Suprapubic skin (tissue), 3 donors: ENCODE results near the gene INSIG2.

Experiments
- POLR2AphosphoS5 ChIP-seq, 3 donors: sonication (generic); formaldehyde crosslinking; IDR thresholded peaks; one replicate each; pipeline ENCODE4 v1.6.1; 2017; ENCODE audit warnings: antibody characterized with exemption in 3 of 3
- TF ChIP-seq, protein P1 (sequence below), 2 donors: fragments of 200-600 bp in 1 of 2; fragments of 450-650 bp in 1 of 2; sonication (generic) in 1 of 2; IDR thresholded peaks; one replicate each; pipeline ENCODE4 v1.5.1; 2016 to 2019; ENCODE audit warnings: antibody characterized with exemption in 2 of 2, mild to moderate bottlenecking in 1 of 2, moderate library complexity in 1 of 2

DNA sequence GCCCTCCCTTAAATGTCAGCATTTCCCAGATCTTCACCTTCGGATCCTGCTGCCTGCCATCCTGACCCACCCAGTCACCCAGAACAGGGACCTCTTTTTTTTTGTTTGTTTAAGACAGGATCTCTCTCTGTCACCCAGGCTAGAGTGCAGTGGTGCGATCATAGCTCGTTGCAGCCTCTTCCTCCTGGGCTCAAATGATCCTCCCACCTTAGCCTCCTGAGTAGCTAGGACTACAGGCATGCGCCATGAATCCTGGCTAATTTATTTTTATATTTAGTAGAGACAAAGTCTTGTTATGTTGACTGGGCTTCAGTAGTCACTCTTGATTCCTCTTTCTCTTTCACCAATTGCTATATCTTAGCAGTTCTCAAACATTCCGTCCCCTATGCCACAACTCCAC lies 39.0 kb downstream of the INSIG2 start:
- TF ChIP-seq, protein P1, sequence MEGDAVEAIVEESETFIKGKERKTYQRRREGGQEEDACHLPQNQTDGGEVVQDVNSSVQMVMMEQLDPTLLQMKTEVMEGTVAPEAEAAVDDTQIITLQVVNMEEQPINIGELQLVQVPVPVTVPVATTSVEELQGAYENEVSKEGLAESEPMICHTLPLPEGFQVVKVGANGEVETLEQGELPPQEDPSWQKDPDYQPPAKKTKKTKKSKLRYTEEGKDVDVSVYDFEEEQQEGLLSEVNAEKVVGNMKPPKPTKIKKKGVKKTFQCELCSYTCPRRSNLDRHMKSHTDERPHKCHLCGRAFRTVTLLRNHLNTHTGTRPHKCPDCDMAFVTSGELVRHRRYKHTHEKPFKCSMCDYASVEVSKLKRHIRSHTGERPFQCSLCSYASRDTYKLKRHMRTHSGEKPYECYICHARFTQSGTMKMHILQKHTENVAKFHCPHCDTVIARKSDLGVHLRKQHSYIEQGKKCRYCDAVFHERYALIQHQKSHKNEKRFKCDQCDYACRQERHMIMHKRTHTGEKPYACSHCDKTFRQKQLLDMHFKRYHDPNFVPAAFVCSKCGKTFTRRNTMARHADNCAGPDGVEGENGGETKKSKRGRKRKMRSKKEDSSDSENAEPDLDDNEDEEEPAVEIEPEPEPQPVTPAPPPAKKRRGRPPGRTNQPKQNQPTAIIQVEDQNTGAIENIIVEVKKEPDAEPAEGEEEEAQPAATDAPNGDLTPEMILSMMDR (IDR thresholded peaks at IDR 0.05) = no peak
- TF ChIP-seq POLR2AphosphoS5 (IDR thresholded peaks at IDR 0.05) = no peak
